ENCODE measurements around the gene CFAP58.

Gene CFAP58

DNA sequence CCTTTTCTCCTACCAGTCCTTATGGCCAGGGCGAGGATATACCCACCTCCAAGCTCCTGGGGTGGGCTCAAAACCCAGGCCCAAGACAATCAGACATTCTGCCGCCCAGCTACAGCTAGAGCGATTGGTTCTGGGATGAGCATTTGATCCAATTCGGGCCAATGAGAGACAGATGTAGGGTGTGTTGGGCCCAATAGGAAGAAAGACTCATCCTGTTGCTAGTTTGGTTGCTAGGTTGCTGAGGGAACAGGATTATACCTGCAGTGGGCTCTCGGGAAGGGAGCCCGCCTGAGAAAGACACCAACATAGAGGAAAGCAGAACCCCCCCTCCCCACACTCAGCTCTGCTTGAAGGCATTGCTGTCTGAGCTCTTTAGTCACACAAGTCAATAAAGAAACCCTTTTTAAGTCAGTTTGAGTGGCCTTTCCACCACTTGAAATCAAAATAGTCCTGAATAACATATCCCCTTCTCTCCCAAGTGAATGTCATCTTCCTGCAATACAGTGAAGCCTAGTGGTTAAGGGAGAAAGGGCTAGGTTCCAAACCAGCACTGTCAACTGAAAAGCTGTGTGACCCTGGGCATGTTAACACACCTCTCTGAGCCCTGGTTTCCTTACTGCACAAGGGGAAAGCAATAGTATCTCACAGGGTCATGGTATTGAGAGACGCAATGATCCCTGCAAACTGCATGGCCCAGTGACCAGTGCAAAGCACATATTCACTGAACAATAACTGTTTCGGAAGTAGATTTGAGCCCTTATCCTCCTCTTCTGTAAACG, 37.1 kb upstream of the CFAP58 start:
- in situ Hi-C loops (cut with HindIII; ENCODE audit: low sequenced_read_pairs) = no loop called here
- TF ChIP-seq, protein P1, sequence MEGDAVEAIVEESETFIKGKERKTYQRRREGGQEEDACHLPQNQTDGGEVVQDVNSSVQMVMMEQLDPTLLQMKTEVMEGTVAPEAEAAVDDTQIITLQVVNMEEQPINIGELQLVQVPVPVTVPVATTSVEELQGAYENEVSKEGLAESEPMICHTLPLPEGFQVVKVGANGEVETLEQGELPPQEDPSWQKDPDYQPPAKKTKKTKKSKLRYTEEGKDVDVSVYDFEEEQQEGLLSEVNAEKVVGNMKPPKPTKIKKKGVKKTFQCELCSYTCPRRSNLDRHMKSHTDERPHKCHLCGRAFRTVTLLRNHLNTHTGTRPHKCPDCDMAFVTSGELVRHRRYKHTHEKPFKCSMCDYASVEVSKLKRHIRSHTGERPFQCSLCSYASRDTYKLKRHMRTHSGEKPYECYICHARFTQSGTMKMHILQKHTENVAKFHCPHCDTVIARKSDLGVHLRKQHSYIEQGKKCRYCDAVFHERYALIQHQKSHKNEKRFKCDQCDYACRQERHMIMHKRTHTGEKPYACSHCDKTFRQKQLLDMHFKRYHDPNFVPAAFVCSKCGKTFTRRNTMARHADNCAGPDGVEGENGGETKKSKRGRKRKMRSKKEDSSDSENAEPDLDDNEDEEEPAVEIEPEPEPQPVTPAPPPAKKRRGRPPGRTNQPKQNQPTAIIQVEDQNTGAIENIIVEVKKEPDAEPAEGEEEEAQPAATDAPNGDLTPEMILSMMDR (IDR thresholded peaks at IDR 0.05; ENCODE audit: low read depth, low read length, missing control alignments) = no peak
- H3K4me3 ChIP-seq (ENCODE audit: low read depth, low read length) = no peak overlapping the region
- no peak for DNase-seq (ENCODE audit: low read depth)

DNA sequence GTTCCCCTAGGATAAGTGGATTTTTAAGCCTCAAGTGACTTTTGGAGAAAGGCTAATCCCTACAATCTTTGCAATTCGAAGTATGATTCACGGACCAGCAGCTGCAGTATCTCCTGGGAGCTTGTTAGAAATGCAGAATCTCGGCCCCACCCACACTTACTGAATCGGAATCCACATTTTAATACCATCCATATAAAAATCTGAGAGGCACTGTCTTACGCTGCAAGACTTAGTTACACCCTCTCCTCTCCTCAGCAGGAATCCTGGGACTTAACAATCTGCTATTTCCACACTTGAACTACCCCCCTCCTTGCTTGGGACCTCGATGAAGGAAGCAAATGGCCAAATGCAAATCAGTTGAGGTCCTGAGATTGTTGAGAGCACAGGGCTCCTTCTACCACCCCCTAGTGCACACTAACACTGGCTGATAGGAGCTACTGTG, 36.3 kb upstream of the CFAP58 start:
- in situ Hi-C loops (cut with HindIII; ENCODE audit: low sequenced_read_pairs) = no loop called here
- no peak overlapping the region for H3K4me3 ChIP-seq (ENCODE audit: low read depth, low read length)
- TF ChIP-seq, protein P1 (IDR thresholded peaks at IDR 0.05; ENCODE audit: low read depth, low read length, missing control alignments) = peak; percentile 28
- DNase-seq (ENCODE audit: low read depth) = no peak

DNA sequence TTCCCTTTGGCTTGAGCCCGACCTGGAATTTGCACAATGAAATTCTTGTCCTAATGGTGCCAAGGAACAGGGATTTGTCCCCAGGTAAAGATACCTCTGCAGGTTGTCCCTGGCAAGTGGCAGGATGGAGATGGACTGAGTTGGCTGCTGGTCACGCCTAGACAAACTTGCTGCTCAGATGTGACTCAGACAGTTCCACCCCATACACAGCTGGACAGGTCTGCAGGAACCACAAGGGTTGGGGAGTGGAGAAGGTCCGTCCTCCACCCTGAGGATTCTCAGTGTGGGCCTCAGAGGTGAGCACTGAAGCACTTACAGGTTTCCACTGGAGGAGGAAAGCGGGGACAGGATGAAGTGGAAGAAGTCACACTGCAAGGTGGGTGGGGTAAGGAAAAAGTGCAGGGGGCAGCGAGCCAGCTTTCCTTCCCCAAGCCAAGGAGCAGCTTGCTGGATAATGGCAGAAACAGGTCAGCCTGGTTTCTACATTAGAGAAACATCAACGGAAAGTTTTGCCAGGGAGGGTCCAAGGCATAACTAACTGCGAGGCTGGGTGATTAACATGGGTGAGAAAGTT, 35.8 kb upstream of the CFAP58 start:
- no peak for DNase-seq (ENCODE audit: low read depth)
- no peak overlapping the region for H3K4me3 ChIP-seq (ENCODE audit: low read depth, low read length)
- TF ChIP-seq, protein P1 (IDR thresholded peaks at IDR 0.05; ENCODE audit: low read depth, low read length, missing control alignments) = no peak
- in situ Hi-C loops (cut with HindIII; ENCODE audit: low sequenced_read_pairs) = no loop called here

DNA sequence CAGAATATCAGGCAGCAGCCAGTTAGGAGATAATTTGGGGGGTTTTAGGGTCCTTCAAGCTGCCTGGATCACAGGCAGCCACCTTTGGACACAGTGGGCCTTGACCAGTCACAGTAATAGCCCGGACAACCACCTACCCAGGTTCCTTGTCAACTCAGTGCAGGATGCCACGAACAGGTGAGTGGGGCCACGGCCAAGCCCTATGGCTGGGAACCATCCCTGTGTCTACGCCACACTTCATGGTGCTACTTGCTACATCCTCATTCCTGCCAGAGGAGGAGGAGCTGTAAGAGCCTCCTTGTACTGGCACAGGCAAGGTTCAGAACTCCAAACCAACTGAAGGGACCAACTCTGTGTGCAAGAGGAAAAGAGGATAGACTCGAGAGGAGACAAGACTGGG, 35.3 kb upstream of the CFAP58 start:
- in situ Hi-C loops (cut with HindIII; ENCODE audit: low sequenced_read_pairs) = no loop called here
- TF ChIP-seq, protein P1 (IDR thresholded peaks at IDR 0.05; ENCODE audit: low read depth, low read length, missing control alignments) = no peak
- no peak overlapping the region for H3K4me3 ChIP-seq (ENCODE audit: low read depth, low read length)
- no peak for DNase-seq (ENCODE audit: low read depth)

DNA sequence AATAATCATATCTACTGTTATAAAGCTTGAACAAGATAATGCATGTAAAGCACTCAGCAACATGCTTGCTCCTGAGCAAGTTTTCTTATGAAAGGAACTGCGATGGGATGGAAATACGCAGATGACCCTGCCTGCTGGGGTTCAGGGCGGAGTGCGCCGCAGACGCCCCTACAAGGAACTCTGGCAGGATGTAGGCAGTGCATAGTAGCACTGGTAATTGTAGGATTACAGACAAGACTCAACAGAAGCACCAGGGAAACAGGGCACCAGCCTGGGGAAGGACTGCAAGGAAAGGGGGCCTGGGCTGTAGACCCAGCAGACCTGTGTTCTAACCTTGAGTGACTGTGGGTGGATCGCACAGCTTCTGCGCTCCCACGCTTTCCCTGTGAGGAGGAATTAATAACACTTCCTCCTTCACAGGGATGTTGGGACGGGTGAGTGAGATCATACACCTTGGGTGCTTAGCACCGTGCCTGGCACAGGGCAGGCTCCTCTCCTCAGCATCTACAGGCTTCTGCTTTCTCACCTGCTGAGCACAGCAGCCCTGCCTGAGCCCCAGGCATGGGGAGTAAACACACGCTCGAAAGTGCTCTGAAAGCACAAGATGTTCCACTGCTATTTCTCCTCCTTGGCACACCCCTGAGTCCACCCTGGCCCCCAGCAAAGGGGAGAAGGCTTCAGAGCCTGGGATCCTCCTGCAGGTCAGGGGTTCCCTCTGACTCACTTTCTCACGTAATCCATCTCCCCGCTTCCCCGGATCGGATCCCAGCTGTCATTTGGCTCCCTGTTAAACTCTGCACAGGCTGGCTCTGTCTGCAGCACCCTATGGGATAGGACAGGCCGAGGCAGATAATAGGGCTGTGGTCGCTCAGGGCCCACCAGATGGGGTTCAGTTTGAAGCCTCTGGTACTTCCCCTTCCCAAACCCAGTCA, 34.6 kb upstream of the CFAP58 start:
- H3K4me3 ChIP-seq (ENCODE audit: low read depth, low read length) = no peak overlapping the region
- TF ChIP-seq, protein P1 (IDR thresholded peaks at IDR 0.05; ENCODE audit: low read depth, low read length, missing control alignments) = no peak
- no peak for DNase-seq (ENCODE audit: low read depth)
- in situ Hi-C loops (cut with HindIII; ENCODE audit: low sequenced_read_pairs) = no loop called here

DNA sequence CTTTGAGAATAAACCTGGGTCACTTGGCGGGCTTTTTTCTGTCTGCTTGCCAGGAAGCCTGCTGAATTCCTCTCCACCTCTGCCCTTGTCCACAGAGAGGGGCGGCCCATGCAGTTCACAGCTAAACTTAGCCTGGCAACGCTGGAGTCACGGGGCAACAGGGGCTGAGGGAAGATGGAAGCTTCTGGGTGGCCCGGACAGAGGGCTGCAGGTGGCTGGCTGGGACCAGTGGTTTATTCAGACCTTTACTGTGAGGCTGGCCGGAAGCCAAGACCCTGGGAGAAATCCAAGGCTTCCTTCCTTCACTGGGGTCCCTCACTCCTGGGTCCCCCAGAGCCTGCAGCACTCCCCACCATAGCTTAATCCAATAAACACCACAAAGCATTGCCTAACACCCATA, 32.4 kb upstream of the CFAP58 start:
- TF ChIP-seq, protein P1 (IDR thresholded peaks at IDR 0.05; ENCODE audit: low read depth, low read length, missing control alignments) = no peak
- H3K4me3 ChIP-seq (ENCODE audit: low read depth, low read length) = no peak overlapping the region
- no peak for DNase-seq (ENCODE audit: low read depth)
- in situ Hi-C loops (cut with HindIII; ENCODE audit: low sequenced_read_pairs) = no loop called here
